Cardiac septum (tissue), 1 donor: ENCODE results near the gene CHP2. TPM values are rescaled to one million over a fixed set of nuclear protein-coding genes. Genes with fewer than 3 reads are reported as not detected.

Experiments
- DNase-seq: peaks from one replicate; pipeline ENCODE4 v3.0.0-alpha.2; 2020; ENCODE audit warnings: low spot score
- intact Hi-C: fragments of 100-400 bp; cut with DNase I; formaldehyde crosslinking; loops from one replicate; pipeline ENCODE4 v1.14.0; 2022
- total RNA-seq: library from RNA; stranded (reverse); fragmentation: NEBNext Ultra II Directional; extraction: Animal tissue kit (Norgen Biotek cat#: 25700); gene quantifications from one replicate; pipeline ENCODE4 v1.2.1, GENCODE V29; 2021
- donor health status: DM: no; HTN: no; CAD: no.

CHP2 gene
- total RNA-seq, 1 donor from 2014 or later: not detected

DNA sequence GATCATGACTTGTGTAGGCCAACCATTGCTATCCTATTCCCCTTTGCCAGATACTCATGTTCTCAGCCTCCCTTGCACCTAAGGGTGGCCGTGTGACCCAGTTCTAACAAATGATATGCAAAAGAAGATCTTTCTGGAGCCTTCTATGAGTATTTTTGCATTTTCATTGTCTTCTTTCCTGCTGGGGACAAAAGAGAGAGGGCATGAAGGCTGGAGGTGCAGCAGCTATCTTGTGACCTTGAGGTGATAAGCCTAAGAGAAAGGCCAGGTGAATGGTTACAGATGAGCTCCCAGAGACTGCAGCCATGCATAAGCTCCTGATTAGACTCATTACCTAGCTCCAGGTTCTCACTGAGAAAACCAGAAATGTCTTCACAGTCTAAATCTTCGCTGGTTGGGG lies 42.1 kb downstream of the CHP2 start:
- intact Hi-C loops: no loop called here
- DNase-seq: no peak

GRCh38 chr16:23801378-23801777 lies 46.6 kb downstream of the CHP2 start:
- DNase-seq: peak; percentile 80
- intact Hi-C loops: loop anchor here (2.0 kb wide), 1 partner anchor 209 kb away; no protein-coding TSS in a partner anchor

DNA sequence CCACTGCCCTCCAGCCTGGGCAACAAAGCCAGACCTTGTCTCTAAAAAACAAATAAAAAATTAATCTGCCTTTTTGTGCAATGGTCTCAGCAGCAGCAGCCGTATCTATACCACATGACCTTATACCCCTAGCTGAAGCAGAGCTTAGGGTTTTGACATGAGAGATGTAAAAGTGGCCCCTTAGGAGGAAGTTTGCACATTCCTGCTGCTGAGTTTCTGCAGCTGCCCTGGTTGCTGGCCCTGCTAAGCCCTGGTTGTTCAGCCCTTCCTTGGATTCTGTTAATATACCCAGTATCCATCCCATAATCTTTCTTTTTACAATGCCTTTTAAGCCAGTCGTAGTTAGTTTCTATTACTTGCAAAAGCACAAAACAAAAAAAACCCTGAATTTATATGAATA lies 48.0 kb downstream of the CHP2 start:
- intact Hi-C loops: no loop called here
- DNase-seq: no peak

- intact Hi-C loops: no loop called here
- DNase-seq: peak; percentile 88
These were observed 48.8 kb downstream of the CHP2 start for GRCh38 chr16:23803591-23804123.

- no peak for DNase-seq
- intact Hi-C loops: no loop called here
These were observed 52.2 kb downstream of the CHP2 start for GRCh38 chr16:23807028-23807427.

Other genes starting within 250 kb of the CHP2 start
- 38.1 TPM for gene GGA2, start 244.5 kb upstream of the CHP2 start, total RNA-seq
- 16.4 TPM for gene EARS2, start 197.7 kb upstream of the CHP2 start, total RNA-seq
- gene UBFD1, start 197.3 kb upstream of the CHP2 start, total RNA-seq: 49.7 TPM
- 277 TPM for gene NDUFAB1, start 158.7 kb upstream of the CHP2 start, total RNA-seq
- 4.6 TPM for gene PALB2, start 113.7 kb upstream of the CHP2 start, total RNA-seq
- gene DCTN5, start 113.6 kb upstream of the CHP2 start, total RNA-seq: 38.4 TPM
- 0.54 TPM for gene PLK1, start 76.1 kb upstream of the CHP2 start, total RNA-seq
- not detected for gene ERN2, start 41.8 kb upstream of the CHP2 start, total RNA-seq
- 2.3 TPM for gene PRKCB, start 81.0 kb downstream of the CHP2 start, total RNA-seq